HFFc6 (cell line): Measurements from ENCODE around the gene BDKRB1. TPM values are rescaled to one million over a fixed set of nuclear protein-coding genes. Genes with fewer than 3 reads are reported as not detected.

ENCODE experiments used
- DNase-seq: peaks from one replicate; pipeline ENCODE4 v3.0.0-alpha.2; 2018
- H3K27ac Mint-ChIP-seq: 2 replicates; pipeline ENCODE4 v1.8.0; 2020; ENCODE audit warnings: mild to moderate bottlenecking, mixed read lengths
- H3K27me3 Mint-ChIP-seq: 2 replicates; pipeline ENCODE4 v1.8.0; 2021; ENCODE audit warnings: mild to moderate bottlenecking, moderate library complexity, mixed read lengths; ENCODE audit not compliant: insufficient read depth
- H3K36me3 Mint-ChIP-seq: 2 replicates; pipeline ENCODE4 v1.8.0; 2021; ENCODE audit warnings: low read depth, mixed read lengths
- H3K4me1 Mint-ChIP-seq: 2 replicates; pipeline ENCODE4 v1.8.0; 2020; ENCODE audit warnings: low read depth, mixed read lengths
- H3K4me3 Mint-ChIP-seq: 2 replicates; pipeline ENCODE4 v1.8.0; 2020; ENCODE audit warnings: mild to moderate bottlenecking, moderate library complexity, mixed read lengths
- H3K9me3 Mint-ChIP-seq: 2 replicates; pipeline ENCODE4 v1.8.0; 2020; ENCODE audit warnings: mild to moderate bottlenecking, mixed read lengths
- total RNA-seq, 6 experiments: library from RNA; stranded (reverse); fragmentation: NEBNext Ultra II Directional; extraction: Animal tissue kit (Norgen Biotek cat#: 25700); gene quantifications; 2 replicates in 1 of 6; 3 replicates in 5 of 6; pipeline ENCODE4 v1.2.3, GENCODE V29; 2021
- TF ChIP-seq, protein P1 (sequence below): fragments of 200-600 bp; sonication (generic); IDR thresholded peaks from 2 replicates; pipeline ENCODE4 v1.5.0; 2021; ENCODE audit warnings: antibody characterized with exemption, mild to moderate bottlenecking

The BDKRB1 gene
- total RNA-seq, 6 experiments from 2014 or later, result 41.5 to 67.8 (median 59.2) TPM

DNA sequence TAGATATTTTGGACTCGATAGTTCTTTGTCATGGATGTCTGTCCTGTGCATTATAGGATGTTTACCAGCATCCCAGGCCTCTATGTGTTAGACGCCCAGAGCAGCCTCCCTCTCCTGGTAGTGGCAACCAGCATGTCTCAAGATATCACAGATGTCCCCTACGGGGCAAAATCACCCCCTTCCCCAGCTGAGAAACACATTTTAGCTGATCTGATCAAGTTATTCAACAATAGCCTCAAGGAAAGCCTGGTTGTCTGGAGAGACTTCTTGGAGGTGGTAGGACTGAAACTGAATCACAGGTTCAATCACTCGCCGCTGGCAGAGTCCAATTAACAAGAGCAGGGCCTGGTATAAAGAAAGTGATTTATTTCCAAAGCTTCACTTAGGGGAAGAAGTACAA, 17.6 kb downstream of the BDKRB1 start:
- Mint-ChIP-seq H3K4me3 (no peak overlapping the region), H3K27ac (peak overlapping the region; percentile 83; the same call in 1 of the 2 replicates), H3K36me3 (peaks cover 36% of the 10 kb centered on the region), H3K27me3 (peaks cover 3% of the 10 kb centered on the region), H3K4me1 (peaks cover 60% of the 10 kb centered on the region), H3K9me3 (peaks cover 34% of the 10 kb centered on the region)
- DNase-seq, result no peak
- TF ChIP-seq, protein P1, sequence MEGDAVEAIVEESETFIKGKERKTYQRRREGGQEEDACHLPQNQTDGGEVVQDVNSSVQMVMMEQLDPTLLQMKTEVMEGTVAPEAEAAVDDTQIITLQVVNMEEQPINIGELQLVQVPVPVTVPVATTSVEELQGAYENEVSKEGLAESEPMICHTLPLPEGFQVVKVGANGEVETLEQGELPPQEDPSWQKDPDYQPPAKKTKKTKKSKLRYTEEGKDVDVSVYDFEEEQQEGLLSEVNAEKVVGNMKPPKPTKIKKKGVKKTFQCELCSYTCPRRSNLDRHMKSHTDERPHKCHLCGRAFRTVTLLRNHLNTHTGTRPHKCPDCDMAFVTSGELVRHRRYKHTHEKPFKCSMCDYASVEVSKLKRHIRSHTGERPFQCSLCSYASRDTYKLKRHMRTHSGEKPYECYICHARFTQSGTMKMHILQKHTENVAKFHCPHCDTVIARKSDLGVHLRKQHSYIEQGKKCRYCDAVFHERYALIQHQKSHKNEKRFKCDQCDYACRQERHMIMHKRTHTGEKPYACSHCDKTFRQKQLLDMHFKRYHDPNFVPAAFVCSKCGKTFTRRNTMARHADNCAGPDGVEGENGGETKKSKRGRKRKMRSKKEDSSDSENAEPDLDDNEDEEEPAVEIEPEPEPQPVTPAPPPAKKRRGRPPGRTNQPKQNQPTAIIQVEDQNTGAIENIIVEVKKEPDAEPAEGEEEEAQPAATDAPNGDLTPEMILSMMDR, result no peak

DNA sequence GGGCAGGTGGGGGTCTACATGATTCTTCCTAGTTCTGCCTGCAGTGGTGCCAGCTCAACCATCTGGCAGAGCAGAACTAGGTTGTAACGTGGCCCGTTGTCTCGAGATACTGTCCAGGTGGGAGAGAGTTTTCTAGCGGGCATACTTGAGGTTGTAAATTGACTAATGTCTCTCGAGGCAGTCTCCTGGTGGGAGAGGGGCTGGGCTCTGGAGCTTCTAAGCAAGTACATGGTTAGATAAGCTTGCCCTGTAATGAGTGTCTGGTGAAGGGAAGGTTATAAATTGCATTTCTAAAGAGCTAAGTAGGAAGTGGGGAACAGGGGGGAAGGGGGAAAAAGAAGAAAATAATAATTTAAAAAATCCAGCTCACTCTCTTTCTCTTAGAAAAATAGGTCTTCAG, 18.1 kb downstream of the BDKRB1 start:
- no peak overlapping the region for H3K4me3 Mint-ChIP-seq
- peaks cover 36% of the 10 kb centered on the region for H3K9me3 Mint-ChIP-seq
- H3K27me3 Mint-ChIP-seq, result peaks cover 4% of the 10 kb centered on the region
- DNase-seq, result no peak
- H3K36me3 Mint-ChIP-seq, result peaks cover 34% of the 10 kb centered on the region
- H3K27ac Mint-ChIP-seq, result peak overlapping the region; percentile 83
- H3K4me1 Mint-ChIP-seq, result peaks cover 56% of the 10 kb centered on the region
- TF ChIP-seq, protein P1, result no peak

DNA sequence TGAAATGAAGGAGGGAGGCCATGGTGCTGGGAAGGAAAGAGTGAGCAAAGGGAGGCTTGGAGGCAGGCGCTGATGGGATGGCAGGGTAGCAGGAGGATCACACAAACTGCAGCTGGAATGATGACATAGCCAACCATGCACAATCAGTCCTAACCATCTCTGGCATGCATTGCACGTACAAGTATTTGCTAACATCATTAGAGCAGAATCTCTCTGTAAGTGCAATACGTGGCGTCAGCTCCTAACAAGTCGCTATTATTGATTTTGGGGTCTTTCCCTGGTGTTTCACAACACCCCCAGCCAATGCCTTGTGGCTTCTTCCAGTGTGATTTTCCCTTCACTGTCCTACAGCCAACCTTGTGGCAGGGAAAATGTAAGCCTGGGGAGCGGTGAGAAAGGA, 18.5 kb downstream of the BDKRB1 start:
- DNase-seq, result peak; percentile 81
- Mint-ChIP-seq H3K27ac (peak overlapping the region; percentile 83), H3K36me3 (peaks cover 31% of the 10 kb centered on the region), H3K27me3 (peaks cover 2% of the 10 kb centered on the region; the same call in 1 of the 2 replicates), H3K4me1 (peaks cover 56% of the 10 kb centered on the region), H3K4me3 (peak overlapping the region; percentile 64), H3K9me3 (peaks cover 36% of the 10 kb centered on the region)
- TF ChIP-seq, protein P1, result no peak

DNA sequence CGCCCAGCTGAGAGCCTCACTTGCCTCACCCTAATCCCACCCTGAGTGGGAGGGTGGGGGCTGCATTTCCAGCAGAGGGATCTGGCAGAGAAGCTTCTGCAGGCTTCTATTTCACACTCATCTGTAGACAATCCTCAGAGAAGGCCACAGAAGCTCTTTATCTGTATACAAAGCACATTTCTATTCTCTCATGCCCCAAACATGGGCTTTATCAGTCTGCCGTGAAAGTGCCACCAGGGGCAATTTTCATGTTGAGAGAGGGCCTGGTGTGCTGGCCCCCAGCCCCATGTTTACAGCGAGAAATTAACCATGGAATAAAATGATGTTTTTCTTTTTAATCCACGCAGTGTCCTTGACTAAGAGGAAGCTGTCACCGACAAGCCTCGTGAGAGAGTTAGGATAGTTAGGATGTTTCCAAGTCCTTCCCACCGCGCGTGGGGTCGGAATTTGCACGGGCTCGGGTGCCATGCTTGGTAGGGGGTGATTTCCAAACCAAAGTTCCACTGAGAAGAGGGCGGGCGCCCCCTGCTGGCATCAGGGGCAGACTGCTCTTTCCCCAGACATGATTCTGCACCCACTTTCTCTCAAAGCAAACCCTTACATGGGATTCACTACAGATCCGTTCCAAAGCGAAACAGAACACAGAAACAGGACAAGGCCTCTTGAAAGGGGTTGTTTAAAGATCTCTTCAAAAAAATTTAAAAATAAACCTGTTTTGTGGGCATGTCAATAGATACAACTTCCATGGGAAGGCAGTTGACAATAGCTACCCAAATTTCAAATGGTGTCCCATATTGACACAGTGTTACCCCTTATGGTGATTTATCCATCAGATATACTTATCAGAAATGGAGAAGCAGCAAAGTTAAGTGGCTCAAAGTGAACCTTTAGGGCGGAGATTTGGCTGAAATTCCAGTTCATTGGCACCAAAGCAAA, 19.4 kb downstream of the BDKRB1 start:
- Mint-ChIP-seq H3K36me3 (peaks cover 28% of the 10 kb centered on the region), H3K27me3 (peaks cover 2% of the 10 kb centered on the region; the same call in 1 of the 2 replicates), H3K4me3 (peak overlapping the region; percentile 64), H3K4me1 (peaks cover 55% of the 10 kb centered on the region), H3K9me3 (peaks cover 36% of the 10 kb centered on the region), H3K27ac (peak overlapping the region; percentile 83)
- DNase-seq, result peak; percentile 56
- TF ChIP-seq, protein P1, result peak; percentile 99

DNA sequence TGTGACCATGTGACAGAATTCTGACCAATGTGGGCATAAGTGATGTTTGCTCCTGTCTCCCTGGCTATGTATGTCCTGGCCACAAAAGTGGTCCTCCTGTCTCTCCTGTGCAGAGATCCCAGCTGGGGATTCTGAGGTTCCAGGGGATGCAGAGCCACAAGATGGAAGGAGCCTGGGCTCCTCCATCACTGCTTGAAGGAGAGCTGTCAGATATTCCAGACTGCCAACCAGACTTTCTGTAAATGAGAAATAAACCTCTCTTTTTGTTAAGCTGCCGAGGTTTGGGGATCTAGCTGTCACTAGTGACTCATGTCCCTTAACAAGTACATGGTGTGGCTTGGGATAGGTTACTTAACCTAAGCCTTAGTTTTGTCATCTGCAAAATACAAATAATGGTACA, 21.9 kb downstream of the BDKRB1 start:
- H3K36me3 Mint-ChIP-seq, result peaks cover 9% of the 10 kb centered on the region
- H3K9me3 Mint-ChIP-seq, result peaks cover 15% of the 10 kb centered on the region
- H3K27me3 Mint-ChIP-seq, result peaks cover 2% of the 10 kb centered on the region; the same call in 1 of the 2 replicates
- H3K4me1 Mint-ChIP-seq, result peaks cover 45% of the 10 kb centered on the region
- DNase-seq, result no peak
- TF ChIP-seq, protein P1, result no peak
- H3K4me3 Mint-ChIP-seq, result no peak overlapping the region
- no peak overlapping the region for H3K27ac Mint-ChIP-seq
